Adrenal gland (tissue), 19 donors: Measurements from ENCODE around the gene OR2AP1. TPM values are rescaled to one million over a fixed set of nuclear protein-coding genes. Genes with fewer than 3 reads are reported as not detected.
"Not testable (repeated sequence)": the region's sequence is repeated elsewhere in the genome, so short reads cannot be mapped to it uniquely, and the experiment has no call there.

ENCODE experiments used
- DNase-seq, 7 donors: peaks; one replicate each; pipeline ENCODE4 v3.0.0-alpha.2; 2019 to 2020
- H3K27ac ChIP-seq, 5 donors: fragments of 200-600 bp; sonication (generic) in 4 of 5; 1 replicate in 3 of 5; 2 replicates in 2 of 5; pipeline versions ENCODE4 v1.5.1 to v1.8.0; 2016 to 2020; ENCODE audit warnings: mild to moderate bottlenecking in 1 of 5
- H3K27me3 ChIP-seq: fragments of 200-600 bp; 2 replicates; pipeline ENCODE4 v1.8.0; 2021
- H3K36me3 ChIP-seq, 2 donors: fragments of 200-600 bp; replicated peaks in 1 of 2; 1 replicate in 1 of 2; 2 replicates in 1 of 2; pipeline versions ENCODE4 v1.5.1 to v1.8.0; 2018 to 2022
- H3K4me1 ChIP-seq, 2 donors: fragments of 200-600 bp; replicated peaks in 1 of 2; 1 replicate in 1 of 2; 2 replicates in 1 of 2; pipeline versions ENCODE4 v1.5.1 to v1.8.0; 2018 to 2021
- H3K4me3 ChIP-seq, 4 donors: fragments of 200-600 bp; sonication (generic) in 3 of 4; one replicate each; pipeline ENCODE4 v1.5.1; 2016 to 2018
- H3K9me3 ChIP-seq, 3 donors: fragments of 200-600 bp; sonication (generic) in 1 of 3; replicated peaks in 1 of 3; 1 replicate in 2 of 3; 2 replicates in 1 of 3; pipeline versions ENCODE4 v1.5.1 to v1.8.0; 2016 to 2021
- POLR2A ChIP-seq, 2 donors: fragments of 450-650 bp; IDR thresholded peaks; one replicate each; pipeline ENCODE4 v1.6.1; 2017; ENCODE audit warnings: antibody characterized with exemption in 2 of 2, mild to moderate bottlenecking in 2 of 2, moderate library complexity in 1 of 2
- WGBS, 4 donors: extraction: QIAGEN DNeasy Blood & Tissue Kit in 2 of 4; methylation state at CpG; one replicate each; pipeline versions ENCODE4 v1.1.5 to v1.1.7; 2013 to 2017; 5-methylcytosine and 5-hydroxymethylcytosine counted together
- intact Hi-C, 2 donors: fragments of 100-400 bp; cut with DNase I; formaldehyde crosslinking; loops; one replicate each; pipeline versions ENCODE4 v1.14.1 to v1.15.0; 2022 to 2023
- long read RNA-seq, 10 donors: library from polyadenylated mRNA in 3 of 10; unstranded in 2 of 10; stranded (forward) in 1 of 10; transcript quantifications; one replicate each; pipeline ENCODE4 v2.0.0 and lab custom pipeline, GENCODE V29; 2021 to 2026
- polyA plus RNA-seq, 3 donors: library from polyadenylated mRNA; stranded (reverse); fragments of 200-250 nt in 2 of 3; fragments of 350-450 nt in 1 of 3; fragmentation: Illumina TruSeq in 1 of 3; extraction: RNeasy Lipid Tissue Mini Kit (QIAGEN cat#74804) in 1 of 3; gene quantifications; one replicate each; pipeline ENCODE4 v1.2.3, GENCODE V29; 2013 to 2014
- total RNA-seq, 9 donors: library from RNA; depleted of rRNA in 4 of 9; stranded (reverse); fragments of >200 nt in 4 of 9; fragments of 120-200 nt in 1 of 9; fragmentation: NEBNext Ultra II Directional in 1 of 9; extraction: Animal tissue kit (Norgen Biotek cat#: 25700) in 1 of 9; gene quantifications; one replicate each; pipeline versions ENCODE4 v1.1.0 to v1.2.4, GENCODE V29; 2013 to 2023
- TF ChIP-seq, protein P1 (sequence below), 6 experiments: fragments of 450-650 bp in 4 of 6; fragments of 200-600 bp in 2 of 6; sonication (generic) in 1 of 6; IDR thresholded peaks; 1 replicate in 5 of 6; 2 replicates in 1 of 6; pipeline versions ENCODE4 v1.5.1 to v1.8.0; 2016 to 2021; ENCODE audit warnings: antibody characterized with exemption in 6 of 6, mild to moderate bottlenecking in 2 of 6, moderate library complexity in 1 of 6
- donor health status: healthy with polysubstance abuse.
- donor health status: Bipolar disorder and iron deficiency.
- donor health status: DM: yes; HTN: yes; CAD: no.
- donor health status: DM: no; HTN: no; CAD: no.
- donor health status: DM: no; HTN: no; CAD: no.
- donor health status: DM: yes; HTN: yes; CAD: no.

The OR2AP1 gene
- not detected for total RNA-seq
- not detected for polyA plus RNA-seq
- long read RNA-seq, donor 1, result 0 reads
- long read RNA-seq, donor 2, result 0 reads
- long read RNA-seq, donor 3, partial matches to known transcripts, result 0 of 1 reads
- long read RNA-seq, donor 3, other reads (novel, unspliced or antisense), result 0 of 1 reads
- long read RNA-seq, donor 4, result 0 reads
- long read RNA-seq, donor 5, result 0 reads
- long read RNA-seq, donor 6, result 0 reads
- long read RNA-seq, donor 7, result 0 reads
- long read RNA-seq, donor 8, result 0 reads
- long read RNA-seq, donor 9, result 0 reads
- long read RNA-seq, donor 10, result 0 reads

DNA sequence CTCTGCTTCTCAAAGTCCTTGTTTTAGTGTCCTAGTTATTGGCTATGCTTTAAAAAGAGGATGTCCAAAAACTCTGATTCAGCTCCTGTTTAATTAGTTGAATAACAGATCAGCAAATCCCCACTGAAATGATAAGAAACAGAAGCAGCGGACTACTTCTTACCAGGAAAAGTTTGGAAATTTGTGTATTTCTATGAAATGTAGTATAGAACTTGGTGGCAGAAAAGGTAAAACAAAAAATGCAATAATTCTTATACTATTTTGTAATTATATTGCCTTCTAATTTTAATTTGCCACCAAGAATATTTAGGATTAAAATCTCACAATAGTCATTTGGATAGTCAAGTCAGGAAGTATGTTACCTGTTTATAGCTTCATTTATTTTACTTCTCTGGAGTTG, at the start of gene OR2AP1:
OR2AP1 (plus strand) TSS at position 301 of the 400 bp plus-strand sequence. CDS start 1,947 bp downstream, outside the sequence.
- 85 to 94% (median 91%) methylated on average over 1 of the region's 1 CpG for WGBS, 4 donors
- intact Hi-C loops, result no loop called here
- TF ChIP-seq POLR2A (IDR thresholded peaks at IDR 0.05), result no peak
- TF ChIP-seq, protein P1, sequence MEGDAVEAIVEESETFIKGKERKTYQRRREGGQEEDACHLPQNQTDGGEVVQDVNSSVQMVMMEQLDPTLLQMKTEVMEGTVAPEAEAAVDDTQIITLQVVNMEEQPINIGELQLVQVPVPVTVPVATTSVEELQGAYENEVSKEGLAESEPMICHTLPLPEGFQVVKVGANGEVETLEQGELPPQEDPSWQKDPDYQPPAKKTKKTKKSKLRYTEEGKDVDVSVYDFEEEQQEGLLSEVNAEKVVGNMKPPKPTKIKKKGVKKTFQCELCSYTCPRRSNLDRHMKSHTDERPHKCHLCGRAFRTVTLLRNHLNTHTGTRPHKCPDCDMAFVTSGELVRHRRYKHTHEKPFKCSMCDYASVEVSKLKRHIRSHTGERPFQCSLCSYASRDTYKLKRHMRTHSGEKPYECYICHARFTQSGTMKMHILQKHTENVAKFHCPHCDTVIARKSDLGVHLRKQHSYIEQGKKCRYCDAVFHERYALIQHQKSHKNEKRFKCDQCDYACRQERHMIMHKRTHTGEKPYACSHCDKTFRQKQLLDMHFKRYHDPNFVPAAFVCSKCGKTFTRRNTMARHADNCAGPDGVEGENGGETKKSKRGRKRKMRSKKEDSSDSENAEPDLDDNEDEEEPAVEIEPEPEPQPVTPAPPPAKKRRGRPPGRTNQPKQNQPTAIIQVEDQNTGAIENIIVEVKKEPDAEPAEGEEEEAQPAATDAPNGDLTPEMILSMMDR (IDR thresholded peaks at IDR 0.05), result no peak
- DNase-seq, result no peak
- H3K4me1 ChIP-seq, result no peaks in the 10 kb centered on the region
- no peaks in the 10 kb centered on the region for H3K36me3 ChIP-seq
- peaks cover 0 to 7% (median 0%) of the 10 kb centered on the region in 3 donors for H3K9me3 ChIP-seq
- no peaks in the 10 kb centered on the region for H3K27me3 ChIP-seq
- H3K27ac ChIP-seq, result no peak within 1 kb of the TSS
- no peak within 1 kb of the TSS for H3K4me3 ChIP-seq

DNA sequence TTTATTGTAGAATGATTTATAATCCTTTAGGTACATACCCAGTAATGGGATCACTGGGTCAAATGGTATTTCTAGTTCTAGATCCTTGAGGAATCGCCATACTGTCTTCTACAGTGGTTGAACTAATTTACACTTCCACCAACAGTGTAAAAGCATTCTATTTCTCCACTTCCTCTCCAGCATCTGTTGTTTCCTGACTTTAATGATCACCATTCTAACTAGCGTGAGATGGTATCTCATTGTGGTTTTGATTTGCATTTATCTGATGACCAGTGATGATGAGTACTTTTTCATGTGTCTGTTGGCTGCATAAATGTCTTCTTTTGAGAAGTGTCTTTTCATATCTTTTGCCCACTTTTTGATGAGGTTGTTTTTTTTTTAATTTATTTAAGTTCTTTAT, 24.0 kb upstream of the OR2AP1 start:
- H3K27ac ChIP-seq, H3K4me1 ChIP-seq, H3K27me3 ChIP-seq, DNase-seq, H3K36me3 ChIP-seq, H3K4me3 ChIP-seq, intact Hi-C loops, H3K9me3 ChIP-seq: not testable (repeated sequence)
- 56 to 73% (median 69%) methylated on average over 2 of the region's 2 CpGs for WGBS, 4 donors

DNA sequence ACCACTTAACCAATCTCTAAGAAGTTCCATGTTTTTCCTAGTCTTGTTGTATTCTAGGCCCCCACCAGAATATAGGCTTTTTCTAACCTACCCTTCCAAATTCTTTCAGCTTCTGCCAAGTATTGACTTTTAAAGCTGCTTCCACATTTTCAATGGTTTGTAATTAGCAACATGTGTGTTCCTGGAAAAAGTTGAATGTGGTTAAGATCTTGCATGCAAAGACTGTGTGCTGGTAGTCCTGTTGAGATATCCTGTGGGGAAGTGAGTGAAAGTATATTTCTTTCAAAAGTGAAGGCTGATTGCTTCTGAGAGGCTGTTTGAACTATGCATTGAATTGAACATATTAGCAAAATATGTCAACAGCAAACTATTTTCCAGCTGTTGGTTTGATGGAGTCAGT, 23.5 kb upstream of the OR2AP1 start:
- Histone ChIP-seq H3K27ac (no peak overlapping the region), H3K4me1 (no peaks in the 10 kb centered on the region), H3K36me3 (no peaks in the 10 kb centered on the region), H3K27me3 (no peaks in the 10 kb centered on the region), H3K4me3 (no peak overlapping the region), H3K9me3 (no peaks in the 10 kb centered on the region)
- DNase-seq, result no peak
- TF ChIP-seq POLR2A (IDR thresholded peaks at IDR 0.05), result no peak
- TF ChIP-seq, protein P1 (IDR thresholded peaks at IDR 0.05), result no peak
- intact Hi-C loops, result no loop called here

DNA sequence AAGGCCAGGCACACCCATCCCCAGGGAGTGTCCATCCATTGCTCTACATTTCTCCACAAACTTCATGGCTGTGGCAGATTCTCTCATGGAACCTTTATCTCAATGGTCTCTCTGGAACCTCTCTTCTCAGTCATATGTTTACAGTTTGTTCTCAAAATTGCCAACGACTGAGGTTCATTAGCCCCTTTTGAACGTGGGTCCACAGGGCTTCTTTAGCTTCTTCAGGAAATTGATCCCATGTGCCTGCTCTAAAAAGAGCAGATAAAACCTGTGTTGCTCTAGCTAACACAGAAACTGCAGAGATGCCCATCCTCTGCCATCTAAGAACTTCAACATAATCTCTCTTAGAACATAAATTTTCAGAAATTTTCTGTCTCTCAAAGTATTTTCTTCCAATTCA, 23.0 kb upstream of the OR2AP1 start, which contains the start of gene OR6C4:
OR6C4 (plus strand) TSS at position 301 of the 400 bp plus-strand sequence. CDS start 1,625 bp downstream, outside the sequence.
- TF ChIP-seq, protein P1 (IDR thresholded peaks at IDR 0.05), result no peak
- no peak for TF ChIP-seq POLR2A (IDR thresholded peaks at IDR 0.05)
- Histone ChIP-seq H3K9me3 (no peaks in the 10 kb centered on the region), H3K27ac (no peak within 1 kb of the TSS), H3K4me1 (no peaks in the 10 kb centered on the region), H3K4me3 (no peak within 1 kb of the TSS), H3K27me3 (no peaks in the 10 kb centered on the region), H3K36me3 (no peaks in the 10 kb centered on the region)
- DNase-seq, result no peak
- intact Hi-C loops, result no loop called here
- 24 to 41% (median 25%) methylated on average over 2 of the region's 2 CpGs for WGBS, 4 donors

DNA sequence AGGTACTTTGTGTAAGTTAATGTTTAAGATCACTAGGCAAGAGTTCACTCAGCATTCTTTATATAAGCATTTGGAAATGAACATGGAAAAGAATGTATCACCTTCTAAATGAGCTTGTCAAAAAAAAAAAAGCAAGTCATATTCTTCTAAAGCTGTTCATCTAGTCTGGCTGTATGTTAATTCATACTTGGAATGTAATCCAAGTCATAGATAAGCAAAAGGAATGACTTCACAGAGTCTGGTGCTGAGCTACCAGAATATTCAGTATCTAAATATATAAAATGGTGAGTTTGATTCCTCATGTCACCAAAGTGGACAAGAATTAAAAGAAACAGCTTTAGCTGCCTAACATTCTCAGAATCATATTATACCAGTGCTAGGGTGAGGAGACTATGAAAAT, 18.0 kb upstream of the OR2AP1 start:
- no peaks in the 10 kb centered on the region for H3K4me1 ChIP-seq
- no peak for DNase-seq
- intact Hi-C loops, result no loop called here
- H3K27me3 ChIP-seq, result no peaks in the 10 kb centered on the region
- no peak overlapping the region for H3K4me3 ChIP-seq
- no peak overlapping the region for H3K27ac ChIP-seq
- TF ChIP-seq POLR2A (IDR thresholded peaks at IDR 0.05), result no peak
- TF ChIP-seq, protein P1 (IDR thresholded peaks at IDR 0.05), result no peak
- H3K36me3 ChIP-seq, result no peaks in the 10 kb centered on the region
- no peaks in the 10 kb centered on the region for H3K9me3 ChIP-seq

DNA sequence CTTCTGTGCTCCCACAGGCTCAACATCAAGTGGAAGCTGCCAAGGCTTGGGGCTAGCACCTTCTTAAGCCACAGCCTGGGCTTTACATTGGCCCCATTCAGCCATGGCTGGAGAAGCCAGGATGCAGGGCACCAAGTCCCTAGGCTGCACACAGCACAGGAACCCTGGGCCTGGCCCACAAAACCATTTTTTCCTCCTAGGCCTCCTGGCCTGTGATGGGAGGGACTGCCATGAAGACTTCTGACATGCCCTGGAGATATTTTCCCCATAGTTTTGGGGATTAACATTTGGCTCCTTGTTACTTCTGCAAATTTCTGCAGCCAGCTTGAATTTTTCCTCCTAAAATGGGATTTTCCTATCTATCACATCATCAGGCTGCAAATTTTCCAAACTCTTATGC, 2.2 kb upstream of the OR2AP1 start:
- H3K4me3 ChIP-seq, H3K27me3 ChIP-seq, H3K36me3 ChIP-seq, H3K4me1 ChIP-seq, DNase-seq, H3K27ac ChIP-seq, intact Hi-C loops, H3K9me3 ChIP-seq: not testable (repeated sequence)

DNA sequence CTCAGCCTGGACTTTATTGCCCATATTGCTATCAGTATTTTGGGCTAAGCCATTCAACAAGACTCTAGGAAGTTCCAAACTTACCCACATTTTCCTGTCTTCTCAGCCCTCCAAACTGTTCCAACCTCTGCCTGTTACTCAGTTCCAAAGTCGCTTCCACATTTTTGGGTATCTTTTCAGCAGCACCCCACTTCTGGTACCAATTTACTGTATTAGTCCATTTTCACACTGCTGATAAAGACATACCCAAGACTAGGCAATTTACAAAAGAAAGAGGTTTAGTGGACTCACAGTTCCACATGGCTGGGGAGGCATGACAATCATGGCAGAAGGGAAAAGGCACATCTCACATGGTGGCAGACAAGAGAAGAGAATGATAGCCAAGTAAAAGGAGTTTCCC, 1.6 kb upstream of the OR2AP1 start:
- intact Hi-C loops, H3K9me3 ChIP-seq, H3K4me1 ChIP-seq, H3K36me3 ChIP-seq, H3K27ac ChIP-seq, H3K4me3 ChIP-seq, DNase-seq, H3K27me3 ChIP-seq: not testable (repeated sequence)
- WGBS, 4 donors, result 88 to 96% (median 94%) methylated on average over 1 of the region's 1 CpG
